Ectodermal cell (in vitro differentiated cells): ENCODE measurements around the gene SMIM15.

ENCODE experiments used
- H3K27ac ChIP-seq: 2 replicates; pipeline ENCODE4 v1.7.0; 2013; ENCODE audit warnings: mild to moderate bottlenecking, low read depth, low read length; ENCODE audit not compliant: insufficient read depth, poor library complexity, severe bottlenecking
- H3K27me3 ChIP-seq: 2 replicates; pipeline ENCODE4 v1.7.0; 2013; ENCODE audit warnings: mild to moderate bottlenecking, low read length; ENCODE audit not compliant: insufficient read depth, control insufficient read depth, poor library complexity, severe bottlenecking
- H3K36me3 ChIP-seq: one replicate; pipeline ENCODE4 v1.7.0; 2013; ENCODE audit warnings: low read length; ENCODE audit not compliant: control insufficient read depth, insufficient read depth
- H3K4me1 ChIP-seq: one replicate; pipeline ENCODE4 v1.7.0; 2013; ENCODE audit warnings: low read length; ENCODE audit not compliant: control insufficient read depth, insufficient read depth
- H3K4me3 ChIP-seq: 2 replicates; pipeline ENCODE4 v1.7.0; 2013; ENCODE audit warnings: low read depth, low read length, control low read depth; ENCODE audit not compliant: insufficient read depth
- H3K9me3 ChIP-seq: 2 replicates; pipeline ENCODE4 v1.7.0; 2013; ENCODE audit warnings: mild to moderate bottlenecking, low read length, moderate library complexity; ENCODE audit not compliant: control insufficient read depth
- whole genome bisulfite sequencing, 2 experiments: methylation state at CpG; one replicate each; pipeline ENCODE4 v1.1.7; 2013; ENCODE audit warnings: missing lambda C conversion rate in 2 of 2; 5-methylcytosine and 5-hydroxymethylcytosine counted together

SMIM15 gene

GRCh38 chr5:61162832-61163567, 732 bp upstream of the SMIM15 start:
- peak overlapping the region; percentile 93 for H3K4me3 ChIP-seq
- 23 to 26% methylated on average over 14 of the region's 14 CpGs for WGBS, 2 experiments
- H3K27ac ChIP-seq, result peak overlapping the region; percentile 50

DNA sequence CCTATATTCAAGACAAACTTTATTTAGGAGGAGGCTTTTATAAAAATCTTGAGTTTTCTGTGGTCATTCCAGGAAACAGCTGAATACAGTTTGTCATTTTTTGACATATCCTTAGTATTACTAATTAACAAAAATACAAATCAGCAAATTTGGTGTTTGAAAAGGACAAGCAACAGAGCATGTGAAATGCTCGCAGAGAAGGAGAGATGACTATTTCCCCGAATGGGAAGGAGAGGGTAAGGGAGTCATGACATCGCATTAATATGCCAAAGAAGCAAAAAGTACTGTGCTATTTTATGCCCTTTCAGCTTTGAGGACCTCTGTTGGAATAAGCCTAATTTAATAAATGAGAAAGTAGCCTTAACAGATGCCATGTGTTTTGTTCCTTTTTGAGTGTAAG, 1.8 kb downstream of the SMIM15 start:
- H3K9me3 ChIP-seq, result no peaks in the 10 kb centered on the region
- peaks cover 5% of the 10 kb centered on the region for H3K4me1 ChIP-seq
- 95% methylated on average over 3 of the region's 3 CpGs for WGBS, 2 experiments
- no peaks in the 10 kb centered on the region for H3K27me3 ChIP-seq
- no peak overlapping the region for H3K4me3 ChIP-seq
- no peak overlapping the region for H3K27ac ChIP-seq
- peaks cover 7% of the 10 kb centered on the region for H3K36me3 ChIP-seq

More at GRCh38 chr5:61162832-61163567, 732 bp upstream of the SMIM15 start:
- no peaks in the 10 kb centered on the region for H3K27me3 ChIP-seq
- H3K4me1 ChIP-seq, result peaks cover 5% of the 10 kb centered on the region
- H3K36me3 ChIP-seq, result peaks cover 7% of the 10 kb centered on the region
- no peaks in the 10 kb centered on the region for H3K9me3 ChIP-seq

DNA sequence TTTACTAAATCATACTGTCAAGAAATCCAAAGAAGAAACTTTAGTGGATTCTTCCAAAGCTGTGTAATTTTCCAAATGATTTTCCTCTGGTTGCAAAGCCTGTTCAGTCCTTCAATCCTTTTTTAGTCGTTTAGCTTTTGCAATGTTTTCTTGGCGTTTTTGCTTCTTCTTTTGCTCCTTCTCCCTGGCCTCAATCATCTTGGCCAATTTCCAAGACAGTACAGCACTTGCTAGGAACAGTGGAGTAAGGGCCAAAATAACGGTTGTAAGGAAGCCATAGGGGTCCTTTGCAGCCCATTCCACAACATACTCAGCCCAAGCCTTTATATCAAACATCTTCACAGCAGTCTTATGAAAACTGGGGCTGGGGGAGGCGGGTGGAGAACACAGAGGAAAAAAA, 2.4 kb downstream of the SMIM15 start:
- Histone ChIP-seq H3K4me3 (no peak overlapping the region), H3K36me3 (peaks cover 7% of the 10 kb centered on the region)

GRCh38 chr5:61159070-61159469, 3.2 kb downstream of the SMIM15 start:
- Histone ChIP-seq H3K9me3 (no peaks in the 10 kb centered on the region), H3K27me3 (no peaks in the 10 kb centered on the region), H3K36me3 (peaks cover 7% of the 10 kb centered on the region), H3K4me1 (peaks cover 5% of the 10 kb centered on the region), H3K4me3 (no peak overlapping the region), H3K27ac (no peak overlapping the region)
- WGBS, 2 experiments, result 86 to 100% methylated on average over 2 to 3 of the region's 3 CpGs

More for the DNA sequence above, 2.4 kb downstream of the SMIM15 start:
- H3K27ac ChIP-seq, result no peak overlapping the region
- WGBS, 2 experiments, result 89 to 95% methylated on average over 2 to 4 of the region's 4 CpGs
- no peaks in the 10 kb centered on the region for H3K27me3 ChIP-seq
- H3K4me1 ChIP-seq, result peaks cover 5% of the 10 kb centered on the region
- no peaks in the 10 kb centered on the region for H3K9me3 ChIP-seq

GRCh38 chr5:61151893-61152292, 10.4 kb downstream of the SMIM15 start:
- no peaks in the 10 kb centered on the region for H3K27me3 ChIP-seq
- 90 to 93% methylated on average over 1 to 2 of the region's 2 CpGs for WGBS, 2 experiments
- H3K27ac ChIP-seq, result no peak overlapping the region
- H3K4me1 ChIP-seq, result no peaks in the 10 kb centered on the region
- H3K9me3 ChIP-seq, result no peaks in the 10 kb centered on the region
- no peaks in the 10 kb centered on the region for H3K36me3 ChIP-seq
- no peak overlapping the region for H3K4me3 ChIP-seq

- Histone ChIP-seq H3K4me1 (no peaks in the 10 kb centered on the region), H3K27ac (no peak overlapping the region), H3K36me3 (no peaks in the 10 kb centered on the region), H3K9me3 (no peaks in the 10 kb centered on the region), H3K4me3 (no peak overlapping the region), H3K27me3 (no peaks in the 10 kb centered on the region)
These were observed 13.8 kb downstream of the SMIM15 start for GRCh38 chr5:61148515-61148914.

GRCh38 chr5:61142811-61143210, 19.5 kb downstream of the SMIM15 start:
- no peaks in the 10 kb centered on the region for H3K27me3 ChIP-seq
- H3K36me3 ChIP-seq, result no peaks in the 10 kb centered on the region
- H3K4me1 ChIP-seq, result peaks cover 10% of the 10 kb centered on the region
- H3K4me3 ChIP-seq, result no peak overlapping the region
- H3K27ac ChIP-seq, result no peak overlapping the region
- WGBS, 2 experiments, result 95 to 100% methylated on average over 1 to 2 of the region's 3 CpGs
- no peaks in the 10 kb centered on the region for H3K9me3 ChIP-seq

GRCh38 chr5:61142391-61142790, 19.9 kb downstream of the SMIM15 start:
- no peaks in the 10 kb centered on the region for H3K36me3 ChIP-seq
- H3K27ac ChIP-seq, result no peak overlapping the region
- no peaks in the 10 kb centered on the region for H3K9me3 ChIP-seq
- peaks cover 10% of the 10 kb centered on the region for H3K4me1 ChIP-seq
- 92 to 93% methylated on average over 1 of the region's 1 CpG for WGBS, 2 experiments
- no peak overlapping the region for H3K4me3 ChIP-seq
- H3K27me3 ChIP-seq, result no peaks in the 10 kb centered on the region

DNA sequence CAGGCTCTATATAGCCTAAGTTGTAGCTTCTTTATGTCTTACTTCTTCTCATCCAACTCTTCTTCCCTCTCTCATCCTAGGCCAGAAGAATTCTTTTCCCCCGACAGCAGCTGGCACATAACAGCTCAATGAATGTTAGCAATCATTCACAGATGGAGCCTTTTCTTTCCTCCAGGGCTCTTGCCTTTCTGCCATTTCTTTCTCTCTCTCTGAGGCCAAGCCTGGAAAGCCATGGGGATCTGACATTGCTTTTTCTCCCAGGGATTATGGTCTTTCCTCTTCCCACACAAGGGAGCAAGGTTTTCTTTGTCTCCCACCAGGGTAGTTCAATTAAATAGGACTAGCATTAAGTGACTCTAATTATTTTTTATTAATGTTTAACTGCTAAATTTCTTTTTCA, 20.5 kb downstream of the SMIM15 start:
- peak overlapping the region; percentile 44 for H3K27ac ChIP-seq
- peaks cover 10% of the 10 kb centered on the region for H3K4me1 ChIP-seq
- H3K9me3 ChIP-seq, result no peaks in the 10 kb centered on the region
- WGBS, 2 experiments, result 24 to 30% methylated on average over 1 of the region's 1 CpG
- H3K27me3 ChIP-seq, result no peaks in the 10 kb centered on the region
- no peaks in the 10 kb centered on the region for H3K36me3 ChIP-seq
- H3K4me3 ChIP-seq, result no peak overlapping the region

DNA sequence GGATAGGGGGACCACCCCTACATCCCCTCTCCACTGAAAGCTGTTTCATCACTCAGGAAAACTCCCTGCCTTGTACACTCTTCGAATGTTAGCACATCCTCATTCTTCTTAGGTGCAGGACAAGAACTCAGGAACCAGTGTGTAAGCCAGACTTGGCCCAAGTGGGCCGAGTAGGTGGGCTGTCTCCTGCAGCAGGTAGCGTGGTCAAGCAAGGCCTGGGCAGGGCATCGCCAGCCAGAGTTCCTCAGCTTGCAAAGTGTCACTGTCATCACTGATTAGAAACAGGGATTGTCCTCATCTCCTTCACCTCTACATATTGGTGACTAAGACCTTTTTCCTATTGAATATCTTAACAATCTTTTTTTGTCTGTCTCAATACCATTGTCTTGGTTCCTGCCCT, 22.3 kb downstream of the SMIM15 start:
- WGBS, 2 experiments, result 93 to 95% methylated on average over 4 of the region's 4 CpGs
- Histone ChIP-seq H3K36me3 (no peaks in the 10 kb centered on the region), H3K27me3 (no peaks in the 10 kb centered on the region), H3K27ac (no peak overlapping the region), H3K4me1 (peaks cover 10% of the 10 kb centered on the region), H3K9me3 (no peaks in the 10 kb centered on the region), H3K4me3 (no peak overlapping the region)
